Measurements from ENCODE around the gene MDFIC. TPM values are rescaled to one million over a fixed set of nuclear protein-coding genes. Genes with fewer than 3 reads are reported as not detected.

MDFIC gene
- total RNA-seq, 1 experiment from 2014 or later, result 32.4 TPM

- in situ Hi-C loops (cut with HindIII; ENCODE audit: low pct_unique_long_range_greater_than_20kb, low sequenced_read_pairs), result no loop called here
- no peak for DNase-seq (ENCODE audit: low read depth, low spot score)
Measured at GRCh38 chr7:114975401-114975800, 53.5 kb downstream of the MDFIC start.

- no peak for DNase-seq (ENCODE audit: low read depth, low spot score)
- in situ Hi-C loops (cut with HindIII; ENCODE audit: low pct_unique_long_range_greater_than_20kb, low sequenced_read_pairs), result no loop called here
Measured at GRCh38 chr7:114976666-114977065, 54.8 kb downstream of the MDFIC start.

- in situ Hi-C loops (cut with HindIII; ENCODE audit: low pct_unique_long_range_greater_than_20kb, low sequenced_read_pairs), result no loop called here
- DNase-seq (ENCODE audit: low read depth, low spot score), result no peak
Measured at GRCh38 chr7:114977277-114977676, 55.4 kb downstream of the MDFIC start.

GRCh38 chr7:114979388-114979787 lies 57.5 kb downstream of the MDFIC start:
- DNase-seq (ENCODE audit: low read depth, low spot score), result no peak
- in situ Hi-C loops (cut with HindIII; ENCODE audit: low pct_unique_long_range_greater_than_20kb, low sequenced_read_pairs), result no loop called here

GRCh38 chr7:114979803-114980507 lies 58.1 kb downstream of the MDFIC start:
- in situ Hi-C loops (cut with HindIII; ENCODE audit: low pct_unique_long_range_greater_than_20kb, low sequenced_read_pairs), result no loop called here
- DNase-seq (ENCODE audit: low read depth, low spot score), result no peak

GRCh38 chr7:114981323-114981722 lies 59.4 kb downstream of the MDFIC start:
- DNase-seq (ENCODE audit: low read depth, low spot score), result no peak
- in situ Hi-C loops (cut with HindIII; ENCODE audit: low pct_unique_long_range_greater_than_20kb, low sequenced_read_pairs), result no loop called here

- in situ Hi-C loops (cut with HindIII; ENCODE audit: low pct_unique_long_range_greater_than_20kb, low sequenced_read_pairs), result no loop called here
Measured at GRCh38 chr7:114985116-114985715, 63.3 kb downstream of the MDFIC start.

GRCh38 chr7:114986190-114987180 lies 64.6 kb downstream of the MDFIC start:
- in situ Hi-C loops (cut with HindIII; ENCODE audit: low pct_unique_long_range_greater_than_20kb, low sequenced_read_pairs), result no loop called here
- no peak for DNase-seq (ENCODE audit: low read depth, low spot score)

More at GRCh38 chr7:114985116-114985715, 63.3 kb downstream of the MDFIC start:
- DNase-seq (ENCODE audit: low read depth, low spot score), result no peak

GRCh38 chr7:114988026-114988425 lies 66.1 kb downstream of the MDFIC start:
- DNase-seq (ENCODE audit: low read depth, low spot score), result no peak
- in situ Hi-C loops (cut with HindIII; ENCODE audit: low pct_unique_long_range_greater_than_20kb, low sequenced_read_pairs), result no loop called here

- no peak for DNase-seq (ENCODE audit: low read depth, low spot score)
- in situ Hi-C loops (cut with HindIII; ENCODE audit: low pct_unique_long_range_greater_than_20kb, low sequenced_read_pairs), result no loop called here
Measured at GRCh38 chr7:114988755-114989375, 67.0 kb downstream of the MDFIC start.

- in situ Hi-C loops (cut with HindIII; ENCODE audit: low pct_unique_long_range_greater_than_20kb, low sequenced_read_pairs), result no loop called here
Measured at GRCh38 chr7:114989531-114989930, 67.6 kb downstream of the MDFIC start.

GRCh38 chr7:114997487-114998404 lies 75.9 kb downstream of the MDFIC start:
- no peak for DNase-seq (ENCODE audit: low read depth, low spot score)
- in situ Hi-C loops (cut with HindIII; ENCODE audit: low pct_unique_long_range_greater_than_20kb, low sequenced_read_pairs), result no loop called here

More at GRCh38 chr7:114989531-114989930, 67.6 kb downstream of the MDFIC start:
- no peak for DNase-seq (ENCODE audit: low read depth, low spot score)

GRCh38 chr7:115004121-115004520 lies 82.2 kb downstream of the MDFIC start:
- no peak for DNase-seq (ENCODE audit: low read depth, low spot score)
- in situ Hi-C loops (cut with HindIII; ENCODE audit: low pct_unique_long_range_greater_than_20kb, low sequenced_read_pairs), result no loop called here

GRCh38 chr7:115005251-115005650 lies 83.4 kb downstream of the MDFIC start:
- no peak for DNase-seq (ENCODE audit: low read depth, low spot score)
- in situ Hi-C loops (cut with HindIII; ENCODE audit: low pct_unique_long_range_greater_than_20kb, low sequenced_read_pairs), result no loop called here

- no peak for DNase-seq (ENCODE audit: low read depth, low spot score)
- in situ Hi-C loops (cut with HindIII; ENCODE audit: low pct_unique_long_range_greater_than_20kb, low sequenced_read_pairs), result no loop called here
Measured at GRCh38 chr7:115005953-115006352, 84.1 kb downstream of the MDFIC start.

- in situ Hi-C loops (cut with HindIII; ENCODE audit: low pct_unique_long_range_greater_than_20kb, low sequenced_read_pairs), result no loop called here
- DNase-seq (ENCODE audit: low read depth, low spot score), result no peak
Measured at GRCh38 chr7:115007751-115008150, 85.9 kb downstream of the MDFIC start.

Data from SK-MEL-5 (cell line).